Activated naive CD8-positive, alpha-beta T cell (primary cell): ENCODE measurements around the gene CEP89.
"Not testable (repeated sequence)": the region's sequence is repeated elsewhere in the genome, so short reads cannot be mapped to it uniquely, and the experiment has no call there.

Experiments
- H3K27ac Mint-ChIP-seq: one replicate; pipeline ENCODE4 v1.8.0; 2021; ENCODE audit warnings: mixed read lengths
- H3K27me3 Mint-ChIP-seq: one replicate; pipeline ENCODE4 v1.8.0; 2021; ENCODE audit warnings: mixed read lengths
- H3K36me3 Mint-ChIP-seq: one replicate; pipeline ENCODE4 v1.8.0; 2021; ENCODE audit warnings: mixed read lengths
- H3K4me1 Mint-ChIP-seq: one replicate; pipeline ENCODE4 v1.8.0; 2021; ENCODE audit warnings: low read depth, mixed read lengths
- H3K4me3 Mint-ChIP-seq: one replicate; pipeline ENCODE4 v1.8.0; 2021; ENCODE audit warnings: mild to moderate bottlenecking, mixed read lengths
- H3K9me3 Mint-ChIP-seq: one replicate; pipeline ENCODE4 v1.8.0; 2021; ENCODE audit warnings: low read depth, mixed read lengths

CEP89 gene

GRCh38 chr19:32971715-32972540 is at the start of gene CEP89, which contains the start of gene FAAP24:
Gene CEP89 (minus strand): TSS chr19:32971958. CDS start chr19:32971874, 84 bp downstream.
Gene FAAP24 (plus strand): TSS chr19:32972242. CDS start chr19:32973197, 955 bp downstream.
- Mint-ChIP-seq H3K4me1 (peaks cover 13% of the 10 kb centered on the region), H3K4me3 (peak within 1 kb of the TSS; percentile 99), H3K27ac (peak within 1 kb of the TSS; percentile 94), H3K27me3 (no peaks in the 10 kb centered on the region), H3K36me3 (peaks cover 3% of the 10 kb centered on the region), H3K9me3 (no peaks in the 10 kb centered on the region)

GRCh38 chr19:33010891-33011290 is 39.1 kb upstream of the CEP89 start:
- H3K4me3 Mint-ChIP-seq, H3K27me3 Mint-ChIP-seq: not testable (repeated sequence)

GRCh38 chr19:33008738-33009137 is 37.0 kb upstream of the CEP89 start:
- Mint-ChIP-seq H3K36me3 (peaks cover 2% of the 10 kb centered on the region), H3K27me3 (no peaks in the 10 kb centered on the region), H3K27ac (no peak overlapping the region), H3K4me3 (no peak overlapping the region), H3K9me3 (no peaks in the 10 kb centered on the region), H3K4me1 (no peaks in the 10 kb centered on the region)

More at GRCh38 chr19:33010891-33011290, 39.1 kb upstream of the CEP89 start:
- H3K4me1 Mint-ChIP-seq, H3K27ac Mint-ChIP-seq, H3K36me3 Mint-ChIP-seq, H3K9me3 Mint-ChIP-seq: not testable (repeated sequence)

GRCh38 chr19:33005440-33005839 is 33.7 kb upstream of the CEP89 start:
- Mint-ChIP-seq H3K27me3 (no peaks in the 10 kb centered on the region), H3K9me3 (no peaks in the 10 kb centered on the region), H3K36me3 (no peaks in the 10 kb centered on the region), H3K27ac (no peak overlapping the region), H3K4me1 (peaks cover 6% of the 10 kb centered on the region), H3K4me3 (no peak overlapping the region)

GRCh38 chr19:33003424-33004024 is 31.8 kb upstream of the CEP89 start:
- not testable (repeated sequence) for H3K36me3 Mint-ChIP-seq, H3K9me3 Mint-ChIP-seq, H3K27me3 Mint-ChIP-seq, H3K27ac Mint-ChIP-seq, H3K4me3 Mint-ChIP-seq
- H3K4me1 Mint-ChIP-seq, result peaks cover 13% of the 10 kb centered on the region

DNA sequence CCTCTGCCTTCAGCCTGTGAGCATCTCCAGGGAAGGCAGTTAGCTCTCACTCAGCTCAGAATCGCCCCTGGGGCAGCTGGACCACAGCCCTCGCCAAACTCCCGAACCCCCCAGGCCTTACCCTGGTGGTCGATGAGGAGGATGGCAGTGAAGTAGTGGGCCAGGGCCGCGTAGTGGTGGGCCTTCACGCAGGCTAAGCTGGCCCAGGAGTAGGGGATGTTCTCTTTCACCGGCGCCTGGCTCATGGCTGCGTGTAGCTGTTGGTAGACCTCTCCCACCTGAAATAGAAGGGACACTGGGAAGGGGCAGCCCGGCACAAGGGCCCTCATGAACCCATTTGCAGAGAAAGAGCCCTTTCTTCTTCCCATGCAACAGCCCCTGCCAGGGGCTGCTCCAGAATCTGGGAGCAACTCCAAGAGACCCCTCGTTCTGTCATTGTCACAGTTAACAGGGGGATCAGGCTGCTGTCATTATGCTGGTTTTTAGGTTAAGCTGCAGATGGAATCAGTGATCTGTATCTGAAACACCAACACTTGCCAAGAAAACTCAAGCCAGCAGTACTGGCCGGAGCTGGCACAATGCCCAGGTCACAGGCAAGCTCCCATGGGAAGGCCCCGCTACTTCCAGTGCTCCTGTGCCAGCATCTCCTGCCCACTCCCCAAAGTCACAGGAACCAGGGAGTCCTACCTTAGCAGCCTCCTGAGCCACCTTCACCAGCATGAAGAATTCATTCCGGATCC is 30.5 kb upstream of the CEP89 start:
- not testable (repeated sequence) for H3K36me3 Mint-ChIP-seq, H3K4me3 Mint-ChIP-seq, H3K27me3 Mint-ChIP-seq, H3K9me3 Mint-ChIP-seq, H3K27ac Mint-ChIP-seq
- peaks cover 14% of the 10 kb centered on the region for H3K4me1 Mint-ChIP-seq

DNA sequence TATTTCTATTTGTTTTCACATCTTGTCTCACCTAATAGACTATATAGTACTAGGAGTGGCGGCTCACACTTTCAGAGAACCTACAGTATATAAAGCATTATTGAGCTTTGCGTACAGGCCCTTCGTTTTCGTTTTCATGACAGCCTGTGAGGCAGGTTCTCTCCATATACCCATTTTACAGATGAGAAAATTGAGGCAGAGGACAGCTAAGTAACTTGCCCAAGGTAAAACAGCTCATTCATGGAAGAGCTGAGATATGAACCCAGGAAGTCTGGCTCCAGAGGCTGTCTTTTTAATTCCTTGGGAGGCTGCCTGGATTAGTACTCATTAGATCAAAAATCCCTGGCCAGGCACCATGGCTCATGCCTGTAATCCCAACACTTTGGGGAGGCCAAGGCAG is 29.2 kb upstream of the CEP89 start:
- peaks cover 14% of the 10 kb centered on the region for H3K4me1 Mint-ChIP-seq
- no peak overlapping the region for H3K4me3 Mint-ChIP-seq
- H3K27me3 Mint-ChIP-seq, result no peaks in the 10 kb centered on the region
- no peaks in the 10 kb centered on the region for H3K9me3 Mint-ChIP-seq
- H3K36me3 Mint-ChIP-seq, result no peaks in the 10 kb centered on the region
- H3K27ac Mint-ChIP-seq, result peak overlapping the region; percentile 73

DNA sequence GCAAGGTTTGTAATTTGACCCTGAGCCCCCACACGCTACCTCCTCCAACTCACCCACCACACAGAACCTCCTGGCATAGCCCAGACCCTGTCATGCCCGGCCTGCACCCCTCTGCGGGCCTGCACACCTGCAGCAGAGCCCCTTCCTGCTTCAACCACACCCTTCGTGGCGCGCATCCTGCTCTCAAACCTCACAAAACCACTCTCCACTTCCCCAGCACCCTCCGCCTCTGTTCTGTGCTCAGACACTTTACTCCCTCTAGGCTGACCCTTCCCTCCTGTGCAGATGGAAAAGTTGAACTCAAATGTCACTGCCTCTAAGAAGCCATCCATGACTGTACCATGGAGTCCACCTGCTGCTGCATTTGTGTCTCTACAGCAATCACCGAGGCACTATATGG is 28.8 kb upstream of the CEP89 start:
- H3K36me3 Mint-ChIP-seq, result no peaks in the 10 kb centered on the region
- H3K4me1 Mint-ChIP-seq, result peaks cover 14% of the 10 kb centered on the region
- peak overlapping the region; percentile 48 for H3K4me3 Mint-ChIP-seq
- H3K9me3 Mint-ChIP-seq, result no peaks in the 10 kb centered on the region
- peak overlapping the region; percentile 73 for H3K27ac Mint-ChIP-seq
- H3K27me3 Mint-ChIP-seq, result no peaks in the 10 kb centered on the region

DNA sequence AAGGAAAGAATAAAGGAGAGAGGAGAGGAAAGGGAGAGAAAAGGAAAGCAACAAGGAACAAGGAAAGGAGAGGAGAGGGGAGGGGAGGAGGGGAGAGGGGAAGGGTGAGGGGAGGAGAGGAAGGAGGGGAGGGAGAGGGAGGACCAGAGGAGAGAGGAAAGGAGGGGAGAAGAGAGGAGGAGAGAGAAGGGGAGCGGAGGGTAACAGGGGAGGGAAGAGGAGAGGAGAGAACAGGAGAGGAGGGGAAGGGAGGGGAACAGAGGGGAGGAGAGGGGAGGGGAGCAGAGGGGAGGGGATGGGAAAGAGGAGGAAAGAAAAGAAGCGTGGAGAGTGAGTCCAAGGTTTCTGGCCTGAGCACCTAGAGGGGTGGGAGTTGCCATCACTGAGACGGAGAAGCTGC is 27.0 kb upstream of the CEP89 start:
- no peak overlapping the region for H3K27ac Mint-ChIP-seq

GRCh38 chr19:32997716-32998355 is 26.1 kb upstream of the CEP89 start:
- H3K27me3 Mint-ChIP-seq, result no peaks in the 10 kb centered on the region
- H3K27ac Mint-ChIP-seq, result no peak overlapping the region

More for the DNA sequence above, 27.0 kb upstream of the CEP89 start:
- H3K4me3 Mint-ChIP-seq, result no peak overlapping the region
- H3K9me3 Mint-ChIP-seq, result no peaks in the 10 kb centered on the region
- H3K36me3 Mint-ChIP-seq, result no peaks in the 10 kb centered on the region
- H3K4me1 Mint-ChIP-seq, result peaks cover 14% of the 10 kb centered on the region
- H3K27me3 Mint-ChIP-seq, result no peaks in the 10 kb centered on the region

GRCh38 chr19:32997061-32997464 is 25.3 kb upstream of the CEP89 start:
- peaks cover 14% of the 10 kb centered on the region for H3K4me1 Mint-ChIP-seq
- not testable (repeated sequence) for H3K4me3 Mint-ChIP-seq, H3K27ac Mint-ChIP-seq, H3K27me3 Mint-ChIP-seq, H3K9me3 Mint-ChIP-seq, H3K36me3 Mint-ChIP-seq

More at GRCh38 chr19:32997716-32998355, 26.1 kb upstream of the CEP89 start:
- Mint-ChIP-seq H3K36me3 (no peaks in the 10 kb centered on the region), H3K9me3 (no peaks in the 10 kb centered on the region), H3K4me3 (no peak overlapping the region), H3K4me1 (peaks cover 14% of the 10 kb centered on the region)

DNA sequence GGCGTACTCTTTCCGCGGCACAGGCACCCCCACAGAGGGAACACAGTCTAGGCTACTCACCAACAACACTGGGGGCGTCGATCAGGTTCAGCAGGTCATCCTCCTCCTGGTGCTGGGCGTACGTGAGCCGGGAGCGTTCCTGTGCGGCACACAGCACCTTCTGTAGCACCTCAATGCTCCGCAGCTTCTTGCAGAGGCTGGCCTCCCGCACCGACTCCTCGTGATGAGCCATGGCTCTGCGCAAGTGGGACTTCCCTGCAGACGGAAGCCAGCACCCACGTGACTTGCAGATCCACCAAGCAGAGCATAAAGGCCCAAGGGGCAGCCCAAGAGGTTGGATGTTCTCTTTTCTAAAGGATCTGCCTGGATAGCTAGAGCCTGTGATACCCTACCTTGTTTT is 24.2 kb upstream of the CEP89 start:
- H3K9me3 Mint-ChIP-seq, H3K36me3 Mint-ChIP-seq, H3K4me3 Mint-ChIP-seq, H3K27me3 Mint-ChIP-seq, H3K27ac Mint-ChIP-seq: not testable (repeated sequence)
- H3K4me1 Mint-ChIP-seq, result peaks cover 18% of the 10 kb centered on the region

DNA sequence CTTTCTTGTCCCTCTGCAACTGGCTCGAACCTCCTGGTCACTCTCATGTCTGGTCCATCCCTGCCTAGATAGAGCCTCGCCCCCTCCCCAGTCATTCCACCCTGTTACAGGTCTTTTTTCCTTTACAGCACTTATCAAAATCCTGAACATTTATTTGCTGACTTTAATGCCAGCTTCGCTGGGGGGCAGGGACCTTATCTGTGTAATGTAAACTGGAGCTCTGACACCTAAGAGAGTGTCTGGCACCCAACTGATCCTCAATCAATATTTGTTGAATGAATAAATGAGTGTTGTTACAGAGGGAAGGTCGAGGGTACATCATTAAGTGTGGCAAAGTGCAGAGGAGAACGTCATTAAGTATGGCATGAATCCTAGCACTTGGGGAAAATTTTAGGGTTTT is 17.0 kb upstream of the CEP89 start:
- Mint-ChIP-seq H3K4me3 (no peak overlapping the region), H3K36me3 (no peaks in the 10 kb centered on the region), H3K9me3 (no peaks in the 10 kb centered on the region), H3K27me3 (no peaks in the 10 kb centered on the region), H3K27ac (no peak overlapping the region), H3K4me1 (peaks cover 4% of the 10 kb centered on the region)

GRCh38 chr19:32988254-32988653 is 16.5 kb upstream of the CEP89 start:
- not testable (repeated sequence) for H3K9me3 Mint-ChIP-seq, H3K4me3 Mint-ChIP-seq, H3K27ac Mint-ChIP-seq, H3K36me3 Mint-ChIP-seq, H3K27me3 Mint-ChIP-seq, H3K4me1 Mint-ChIP-seq

DNA sequence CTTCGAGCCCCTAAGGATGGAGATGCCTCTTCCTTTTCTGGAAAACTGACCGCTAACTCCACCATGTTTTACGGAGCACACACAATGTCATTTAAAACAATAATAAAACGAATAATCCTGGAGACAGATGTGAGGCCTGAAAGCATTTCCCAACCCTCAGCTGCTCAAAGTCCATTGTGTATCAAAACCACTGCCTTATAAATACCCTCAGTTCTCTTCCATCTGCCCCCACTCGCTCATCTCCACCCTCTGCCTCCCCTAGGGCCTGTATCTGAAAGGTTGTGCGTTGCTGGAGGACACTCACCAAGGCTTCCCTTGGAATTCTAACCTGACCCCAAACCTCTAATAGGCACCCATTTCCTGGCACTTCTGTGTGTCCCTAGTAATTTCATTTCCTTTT is 10.7 kb upstream of the CEP89 start:
- not testable (repeated sequence) for H3K36me3 Mint-ChIP-seq, H3K27ac Mint-ChIP-seq, H3K9me3 Mint-ChIP-seq, H3K4me3 Mint-ChIP-seq, H3K27me3 Mint-ChIP-seq, H3K4me1 Mint-ChIP-seq
